ENCODE results near the gene NSUN5. TPM values are rescaled to one million over a fixed set of nuclear protein-coding genes. Genes with fewer than 3 reads are reported as not detected.
"Not testable (repeated sequence)": the region's sequence is repeated elsewhere in the genome, so short reads cannot be mapped to it uniquely, and the experiment has no call there.

Gene NSUN5
- total RNA-seq, 1 experiment from 2014 or later, result 52.9 TPM

- ChIA-PET CTCF (no interaction called here), POLR2A (interaction anchor here (0.7 kb wide), 1 partner anchor 149 kb away, joined by 3 read pairs; no protein-coding TSS in a partner anchor)
- TSS peak; percentile 50 for BruUV-seq (replicated peaks)
- Mint-ChIP-seq H3K36me3 (ENCODE audit: insufficient read depth, unreplicated experiment) (peaks cover 35% of the 10 kb centered on the region), H3K27me3 (ENCODE audit: insufficient read depth, unreplicated experiment) (no peaks in the 10 kb centered on the region), H3K27ac (ENCODE audit: low read depth, unreplicated experiment) (peak overlapping the region; percentile 87), H3K4me1 (ENCODE audit: insufficient read depth, unreplicated experiment) (peaks cover 20% of the 10 kb centered on the region), H3K9me3 (ENCODE audit: unreplicated experiment) (no peaks in the 10 kb centered on the region), H3K4me3 (ENCODE audit: unreplicated experiment) (peak overlapping the region; percentile 95)
- DNase-seq (ENCODE audit: unreplicated experiment), result peak; percentile 5
- intact Hi-C loops (cut with micrococcal nuclease), result no loop called here
- no peak for TF ChIP-seq CTCF (IDR thresholded peaks at IDR 0.05; ENCODE audit: unreplicated experiment)
Measured at GRCh38 chr7:73308074-73308664, 457 bp downstream of the NSUN5 start.

GRCh38 chr7:73307436-73307835, 1.2 kb downstream of the NSUN5 start:
- peaks cover 39% of the 10 kb centered on the region for H3K36me3 Mint-ChIP-seq (ENCODE audit: insufficient read depth, unreplicated experiment)
- POLR2A ChIA-PET, result no interaction called here
- H3K27ac Mint-ChIP-seq (ENCODE audit: low read depth, unreplicated experiment), result peak overlapping the region; percentile 24

GRCh38 chr7:73304612-73305387, 3.8 kb downstream of the NSUN5 start:
- H3K27ac Mint-ChIP-seq (ENCODE audit: low read depth, unreplicated experiment); intact Hi-C loops (cut with micrococcal nuclease); BruUV-seq (replicated peaks); H3K9me3 Mint-ChIP-seq (ENCODE audit: unreplicated experiment); CTCF ChIA-PET; H3K27me3 Mint-ChIP-seq (ENCODE audit: insufficient read depth, unreplicated experiment); H3K4me3 Mint-ChIP-seq (ENCODE audit: unreplicated experiment); POLR2A ChIA-PET; DNase-seq (ENCODE audit: unreplicated experiment): not testable (repeated sequence)
- Mint-ChIP-seq H3K36me3 (ENCODE audit: insufficient read depth, unreplicated experiment) (peaks cover 44% of the 10 kb centered on the region), H3K4me1 (ENCODE audit: insufficient read depth, unreplicated experiment) (peaks cover 20% of the 10 kb centered on the region)

More at GRCh38 chr7:73307436-73307835, 1.2 kb downstream of the NSUN5 start:
- no peaks in the 10 kb centered on the region for H3K9me3 Mint-ChIP-seq (ENCODE audit: unreplicated experiment)
- no peaks in the 10 kb centered on the region for H3K27me3 Mint-ChIP-seq (ENCODE audit: insufficient read depth, unreplicated experiment)
- peak overlapping the region; percentile 95 for H3K4me3 Mint-ChIP-seq (ENCODE audit: unreplicated experiment)
- no peak for DNase-seq (ENCODE audit: unreplicated experiment)
- peaks cover 20% of the 10 kb centered on the region for H3K4me1 Mint-ChIP-seq (ENCODE audit: insufficient read depth, unreplicated experiment)
- no TSS peak for BruUV-seq (replicated peaks)
- no peak for TF ChIP-seq CTCF (IDR thresholded peaks at IDR 0.05; ENCODE audit: unreplicated experiment)
- CTCF ChIA-PET, result no interaction called here
- intact Hi-C loops (cut with micrococcal nuclease), result no loop called here

- no TSS peak for BruUV-seq (replicated peaks)
- no peak for TF ChIP-seq CTCF (IDR thresholded peaks at IDR 0.05; ENCODE audit: unreplicated experiment)
- Mint-ChIP-seq H3K4me1 (ENCODE audit: insufficient read depth, unreplicated experiment) (peaks cover 20% of the 10 kb centered on the region), H3K4me3 (ENCODE audit: unreplicated experiment) (no peak overlapping the region), H3K27ac (ENCODE audit: low read depth, unreplicated experiment) (no peak overlapping the region), H3K27me3 (ENCODE audit: insufficient read depth, unreplicated experiment) (no peaks in the 10 kb centered on the region), H3K9me3 (ENCODE audit: unreplicated experiment) (no peaks in the 10 kb centered on the region), H3K36me3 (ENCODE audit: insufficient read depth, unreplicated experiment) (peaks cover 44% of the 10 kb centered on the region)
- POLR2A ChIA-PET, result no interaction called here
- no peak for DNase-seq (ENCODE audit: unreplicated experiment)
- intact Hi-C loops (cut with micrococcal nuclease), result no loop called here
- CTCF ChIA-PET, result no interaction called here
Measured at GRCh38 chr7:73304071-73304470, 4.6 kb downstream of the NSUN5 start.
